Right hindlimb (tissue), 1 donor: ENCODE results near the gene SIGLEC5.

Source experiments
- DNase-seq: peaks from one replicate; pipeline ENCODE4 v3.0.0-alpha.2; 2018

SIGLEC5 gene

DNA sequence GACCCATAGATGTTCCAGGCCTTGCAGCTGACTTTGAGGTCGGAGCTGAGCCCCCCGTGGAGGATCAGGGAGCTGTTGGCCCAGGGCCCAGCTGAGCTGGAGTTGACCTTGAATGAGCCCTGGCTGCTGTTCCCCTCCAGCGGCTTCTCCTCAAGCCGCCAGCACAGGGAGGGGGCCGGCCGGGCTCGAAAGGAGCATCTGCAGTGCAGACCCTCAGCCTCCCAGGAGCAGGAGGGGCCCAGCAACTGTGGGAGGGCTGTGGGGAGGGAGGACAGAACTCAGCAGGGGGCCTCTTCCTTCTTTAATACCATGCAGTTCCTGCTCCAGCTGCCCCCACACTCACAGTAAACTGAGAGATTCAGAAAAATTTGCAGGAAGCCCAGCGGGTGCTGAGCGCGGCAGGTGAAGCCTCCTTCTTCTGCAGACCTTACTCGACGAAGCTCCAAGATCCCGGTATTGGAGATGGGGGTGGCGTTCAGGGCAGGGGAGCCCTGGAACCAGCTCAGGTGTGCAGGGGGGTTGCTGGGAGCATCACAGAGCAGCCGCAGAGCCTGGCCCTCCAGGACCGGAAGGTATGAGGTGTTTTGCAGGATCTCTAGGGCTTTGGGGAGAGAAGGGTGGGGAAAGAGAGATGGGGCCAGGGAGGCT lies 2.6 kb downstream of the SIGLEC5 start:
- DNase-seq, result no peak

DNA sequence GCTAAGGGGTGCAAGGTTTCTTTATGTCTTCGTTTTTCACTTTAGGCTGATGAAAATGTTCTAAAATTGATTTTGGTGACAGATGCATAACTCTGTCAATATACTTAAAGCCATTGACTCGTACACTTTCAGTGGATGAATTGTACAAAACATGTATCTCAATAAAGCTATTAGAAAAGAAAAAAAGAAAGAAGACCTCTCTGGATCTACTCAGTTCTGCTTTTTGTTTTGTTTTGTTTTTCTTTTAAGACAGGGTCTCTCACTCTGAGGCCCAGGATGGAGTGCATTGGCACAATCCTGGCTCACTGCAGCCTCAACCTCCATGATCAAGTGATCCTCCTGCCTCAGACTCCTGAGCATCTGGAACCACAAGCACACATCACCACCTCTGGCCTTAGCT lies 3.5 kb downstream of the SIGLEC5 start:
- no peak for DNase-seq

DNA sequence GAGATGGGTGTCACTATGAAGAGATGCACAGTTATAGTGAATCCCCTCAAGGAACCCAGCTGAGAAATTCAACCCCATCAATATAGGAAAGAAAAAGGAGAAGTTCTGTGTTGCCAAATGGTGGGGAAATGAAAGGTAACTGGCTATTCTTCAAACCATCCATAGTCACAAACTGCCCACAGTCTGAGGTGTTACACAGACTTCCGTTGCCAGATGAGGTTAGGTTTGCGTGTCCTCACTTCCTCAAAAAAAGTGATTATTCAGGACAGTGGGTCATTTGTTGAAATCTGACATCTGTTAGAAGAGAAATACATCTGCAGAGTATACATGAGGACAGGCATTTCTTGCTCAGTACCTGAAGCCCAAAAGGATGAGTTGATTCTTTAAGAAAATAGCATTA lies 9.0 kb downstream of the SIGLEC5 start:
- no peak for DNase-seq

DNA sequence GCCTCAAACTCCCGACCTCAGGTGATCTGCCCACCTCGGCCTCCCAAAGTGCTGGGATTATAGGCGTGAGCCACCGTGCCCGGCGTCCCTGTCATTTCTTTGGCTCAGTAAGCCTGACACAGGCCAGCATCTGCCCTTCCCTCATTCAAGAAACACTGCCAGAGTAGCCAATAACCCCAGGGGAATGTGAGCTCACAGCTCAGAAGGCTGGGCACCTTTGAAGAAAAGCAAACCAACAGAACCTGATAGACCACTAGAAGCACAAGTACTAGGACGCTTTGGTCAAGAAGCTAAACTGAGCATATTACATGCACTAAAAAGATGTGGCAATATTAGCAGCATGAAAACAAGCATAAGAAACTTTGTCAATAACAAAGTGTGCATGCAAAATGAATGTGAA lies 14.2 kb downstream of the SIGLEC5 start:
- DNase-seq, result no peak

DNA sequence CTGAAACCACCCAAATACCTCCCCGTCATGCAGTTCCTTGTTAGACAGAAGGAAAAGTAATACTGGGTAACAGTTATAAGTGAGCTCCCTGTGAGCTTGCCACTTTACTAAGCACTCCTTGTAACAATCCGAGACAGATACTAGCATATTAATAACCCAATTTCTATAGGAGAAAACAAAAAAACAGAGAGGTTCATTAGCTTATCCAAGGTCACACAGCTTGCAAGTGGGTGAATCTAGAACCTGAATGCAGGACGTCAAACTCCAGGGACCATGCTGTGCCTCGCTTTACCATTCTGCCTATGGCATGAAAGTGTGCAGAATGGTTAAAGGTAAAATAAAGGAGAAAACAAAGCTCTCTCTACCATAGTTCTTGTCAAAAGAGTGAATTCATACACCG lies 15.4 kb downstream of the SIGLEC5 start:
- DNase-seq, result no peak

DNA sequence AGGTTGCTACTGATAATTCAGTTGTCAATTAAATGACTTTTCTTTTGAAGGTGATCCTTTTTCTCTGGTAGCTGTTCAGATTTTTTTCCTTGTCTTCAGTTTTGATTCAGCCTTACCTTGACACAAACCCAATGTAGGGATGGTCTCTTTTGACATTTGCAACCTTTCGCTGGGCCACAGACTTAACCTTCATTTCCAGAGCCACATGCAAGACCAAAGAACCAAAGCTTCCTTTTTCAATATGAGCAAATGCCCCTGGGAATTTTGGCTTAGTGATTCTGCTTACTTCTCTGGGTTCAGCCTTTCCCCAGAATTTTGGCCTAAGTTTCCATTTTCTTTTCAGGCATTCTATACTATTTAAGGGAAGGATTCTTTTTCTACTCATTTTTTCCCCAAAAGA lies 19.6 kb downstream of the SIGLEC5 start:
- DNase-seq, result no peak

DNA sequence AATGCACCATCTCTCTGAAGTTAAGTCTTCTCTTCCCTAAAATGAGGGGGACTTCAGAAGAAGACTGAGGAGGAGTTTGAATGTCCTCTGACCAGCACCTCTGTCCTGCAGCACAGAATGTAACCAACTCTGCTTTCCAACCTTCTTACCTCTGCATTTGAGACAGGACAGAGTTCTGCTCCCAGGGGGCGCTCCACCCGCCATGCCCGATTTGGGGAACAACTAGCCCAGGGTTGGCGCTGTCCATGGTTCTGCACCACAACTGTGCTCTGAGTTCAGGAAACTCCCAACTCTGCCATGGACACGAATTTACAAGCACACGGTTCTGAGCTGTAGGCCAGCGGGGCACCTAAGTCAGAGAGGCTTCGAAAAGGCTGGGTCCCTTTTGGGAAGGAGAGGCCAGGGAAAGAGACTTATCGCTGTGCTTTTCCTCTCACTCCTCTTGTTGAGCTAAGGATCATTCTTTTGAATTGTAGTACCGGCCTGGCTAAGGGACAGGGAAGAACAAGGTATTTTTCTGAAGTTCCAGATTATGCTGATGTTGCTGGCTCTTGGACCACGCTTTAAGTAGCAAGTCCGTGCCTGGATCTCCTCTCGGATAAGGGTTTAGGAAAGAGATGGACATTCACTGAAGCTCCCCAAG lies 22.2 kb downstream of the SIGLEC5 start:
- DNase-seq, result peak; percentile 63

DNA sequence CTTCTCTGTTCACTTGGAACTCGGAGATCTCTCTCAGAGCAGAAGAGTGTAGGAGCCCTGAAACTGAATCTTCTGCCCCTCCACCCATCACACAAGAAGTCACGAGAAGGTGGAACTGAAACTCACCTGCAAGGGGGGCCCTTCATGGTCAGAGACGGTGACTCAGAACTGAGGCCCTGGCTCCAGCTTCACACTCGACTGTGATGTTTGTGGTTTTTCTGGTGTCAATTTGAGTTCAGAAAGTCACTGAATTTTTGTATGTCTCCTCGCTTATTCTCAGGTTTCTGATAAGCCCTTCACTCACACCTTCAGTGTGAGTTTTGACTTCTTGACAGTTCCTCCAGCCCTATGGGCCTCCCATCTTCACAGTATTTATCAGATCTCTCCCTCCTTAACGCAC lies 23.1 kb downstream of the SIGLEC5 start:
- DNase-seq, result no peak

DNA sequence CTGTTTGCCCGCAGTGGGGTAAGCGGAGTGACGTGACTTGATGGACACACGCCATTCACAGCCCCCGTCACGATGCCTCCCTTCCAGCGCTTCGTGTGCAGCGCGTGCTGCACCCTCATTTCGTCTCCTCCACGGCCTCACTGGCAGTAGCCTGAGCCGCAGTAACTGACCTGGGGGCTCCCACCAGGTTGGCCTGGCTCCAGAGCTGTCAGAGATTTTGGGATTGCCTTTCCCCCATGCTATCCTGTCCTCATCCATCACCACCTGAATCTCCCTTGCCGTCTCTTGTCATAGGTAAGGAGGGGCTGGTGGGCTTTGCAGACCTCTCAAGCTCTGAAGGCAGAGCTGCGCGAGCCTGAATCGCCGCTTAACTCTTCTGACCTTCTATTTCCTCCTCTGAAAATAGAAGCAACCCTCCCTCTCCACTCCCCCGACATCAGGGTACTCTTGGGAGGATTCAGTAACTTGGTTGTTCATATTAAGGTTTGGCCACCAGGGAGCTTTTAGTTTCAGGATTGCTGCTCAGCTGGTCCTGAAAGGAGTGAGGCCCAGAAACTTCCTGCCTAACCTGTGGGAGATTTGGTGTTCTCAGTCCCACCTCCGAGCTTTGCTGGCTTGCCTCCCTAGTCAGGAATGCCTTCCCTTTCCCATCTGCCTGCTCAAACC lies 27.9 kb downstream of the SIGLEC5 start:
- DNase-seq, result no peak

DNA sequence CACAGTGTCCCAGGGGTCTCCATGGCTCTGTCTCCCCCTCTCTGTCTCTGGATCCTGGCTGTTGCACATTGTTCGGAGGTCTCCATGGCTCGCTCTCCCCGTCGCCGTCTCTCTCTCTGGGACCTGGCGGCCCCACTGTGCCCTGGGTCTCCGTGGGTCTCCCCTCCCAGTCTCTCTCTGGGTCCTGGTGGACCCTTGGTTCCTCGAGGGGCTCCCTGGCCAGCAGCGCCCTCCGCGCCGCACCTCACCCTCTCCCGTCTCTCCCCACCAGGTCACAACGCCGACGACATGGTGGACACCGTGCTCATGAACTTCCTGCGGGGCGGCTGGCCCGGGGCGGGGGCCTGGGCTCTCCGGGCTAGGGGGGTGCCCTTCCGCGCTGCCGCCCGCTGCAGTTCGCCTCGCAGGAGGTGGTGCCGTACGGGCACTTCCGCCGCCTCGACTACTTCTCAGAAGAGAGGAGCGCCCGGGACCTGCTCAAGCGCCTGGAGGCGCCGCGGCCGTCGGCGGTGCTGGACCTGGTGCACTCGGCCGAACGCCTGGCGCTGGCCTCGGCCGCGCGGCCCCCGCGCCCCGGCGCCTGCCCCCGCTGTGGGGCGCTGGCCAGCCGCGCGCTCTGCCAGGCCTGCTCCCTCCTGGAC lies 29.1 kb downstream of the SIGLEC5 start:
- no peak for DNase-seq

DNA sequence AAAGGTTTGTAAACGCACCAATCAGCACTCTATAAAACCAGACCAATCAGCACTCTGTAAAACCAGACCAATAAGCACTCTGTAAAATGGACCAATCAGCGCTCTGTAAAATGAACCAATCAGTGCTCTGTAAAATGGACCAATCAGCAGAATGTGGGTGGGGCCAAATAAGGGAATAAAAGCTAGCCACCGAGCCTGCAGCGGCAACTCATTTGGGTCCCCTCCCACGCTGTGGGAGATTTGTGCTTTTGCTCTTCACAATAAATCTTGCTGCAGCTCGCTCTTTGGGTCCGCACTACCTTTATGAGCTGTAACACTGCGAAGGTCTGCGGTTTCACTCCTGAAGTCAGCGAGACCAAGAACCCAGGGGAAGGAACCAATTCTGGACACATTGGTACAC lies 31.1 kb downstream of the SIGLEC5 start:
- DNase-seq, result no peak

DNA sequence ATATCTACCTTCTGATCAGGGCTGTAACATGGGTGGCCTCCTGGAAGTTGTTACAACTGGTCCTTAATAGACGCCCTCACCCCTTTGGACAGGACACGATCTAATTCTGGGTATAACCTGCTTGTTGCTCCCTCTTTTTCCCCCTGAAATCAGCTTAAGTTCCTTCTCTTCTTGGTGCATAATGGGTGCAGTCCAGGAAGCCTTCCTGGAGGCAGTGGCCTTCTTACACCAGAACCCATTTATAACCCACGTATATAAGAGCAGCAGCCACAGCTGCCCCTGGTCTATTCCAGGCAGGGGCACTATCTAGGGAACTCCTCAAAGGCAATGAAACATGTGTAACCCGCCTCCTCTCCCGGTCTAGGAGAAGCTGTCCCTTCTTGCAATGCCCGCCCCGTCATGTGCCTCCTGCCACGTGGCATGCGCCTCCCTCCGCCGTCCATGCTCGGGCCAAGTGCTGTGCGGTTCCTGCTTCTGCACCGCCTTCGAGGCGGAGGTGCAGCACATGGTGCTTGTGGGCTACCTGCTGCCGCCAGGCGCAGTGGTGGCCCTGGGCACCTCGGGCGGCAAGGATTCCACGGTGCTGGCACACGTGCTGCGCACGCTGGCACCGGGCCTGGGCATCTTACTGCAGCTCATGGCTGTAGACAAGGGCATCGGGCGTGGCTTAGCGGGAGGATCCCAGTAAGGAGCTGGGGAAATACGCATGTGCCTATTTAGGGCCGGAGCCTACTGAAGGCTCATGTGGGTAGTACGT lies 31.9 kb downstream of the SIGLEC5 start:
- DNase-seq, result no peak

DNA sequence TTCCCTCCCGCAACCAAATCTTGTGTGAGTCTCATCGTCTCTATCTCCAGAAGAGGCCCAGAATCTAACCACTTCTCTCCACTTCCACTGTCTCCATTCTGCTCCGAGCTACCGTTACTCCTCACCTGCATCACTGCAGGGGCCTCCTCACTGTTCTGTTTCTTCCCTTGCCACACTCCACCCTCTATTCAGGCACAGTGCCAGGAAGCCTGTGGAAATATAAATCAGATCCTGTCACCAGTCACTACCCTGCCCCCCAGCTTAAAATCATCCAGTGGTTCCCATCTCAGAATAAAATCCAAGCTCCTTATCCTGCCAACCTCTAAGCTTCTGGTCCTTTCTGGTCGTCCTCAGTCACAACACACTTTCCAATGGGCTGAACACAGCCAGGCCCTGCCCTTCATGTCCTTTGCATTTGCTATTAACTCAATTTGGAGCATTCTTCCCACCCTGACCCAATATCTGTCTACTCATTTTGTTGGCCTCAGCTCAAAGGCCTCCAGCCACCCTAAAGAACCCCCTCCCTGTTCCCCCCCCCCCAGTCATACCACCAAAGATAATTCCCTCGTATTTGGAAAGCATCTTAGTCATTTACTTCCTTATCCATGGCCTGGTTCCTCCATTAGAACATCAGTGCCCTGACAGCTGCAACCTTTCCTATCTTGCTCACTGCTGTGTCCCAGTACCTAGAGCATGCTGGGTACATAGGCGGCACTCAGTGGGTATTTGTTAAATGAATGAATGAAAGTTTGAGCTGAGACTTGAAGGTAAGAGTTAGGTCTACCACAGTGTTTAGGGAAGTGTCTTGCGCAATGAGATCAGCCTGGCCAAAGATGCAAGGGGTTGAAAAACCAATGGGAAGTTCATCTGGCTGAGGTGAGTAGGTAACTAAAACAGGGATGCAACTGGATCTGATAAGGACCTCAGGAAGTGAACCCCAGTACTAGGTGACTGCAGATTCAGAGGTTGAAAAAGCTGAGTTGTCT lies 34.7 kb downstream of the SIGLEC5 start:
- DNase-seq, result no peak

DNA sequence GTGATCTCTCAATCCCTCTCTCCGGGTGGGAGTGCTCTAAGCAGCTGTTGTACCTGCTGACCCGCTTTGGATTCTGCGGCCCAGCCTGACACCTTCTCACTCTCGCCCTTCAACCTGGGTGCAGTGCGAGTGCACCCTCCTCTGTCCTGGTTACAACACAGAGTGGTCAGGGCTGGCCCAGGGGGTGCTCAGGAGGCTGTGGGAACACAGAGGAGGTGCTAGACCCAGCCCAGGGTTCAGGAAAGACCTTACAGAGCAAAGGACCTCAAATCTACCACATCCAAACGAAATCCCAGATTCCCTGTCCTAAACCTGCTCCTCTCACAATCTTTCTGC lies 35.5 kb downstream of the SIGLEC5 start:
- DNase-seq, result no peak

DNA sequence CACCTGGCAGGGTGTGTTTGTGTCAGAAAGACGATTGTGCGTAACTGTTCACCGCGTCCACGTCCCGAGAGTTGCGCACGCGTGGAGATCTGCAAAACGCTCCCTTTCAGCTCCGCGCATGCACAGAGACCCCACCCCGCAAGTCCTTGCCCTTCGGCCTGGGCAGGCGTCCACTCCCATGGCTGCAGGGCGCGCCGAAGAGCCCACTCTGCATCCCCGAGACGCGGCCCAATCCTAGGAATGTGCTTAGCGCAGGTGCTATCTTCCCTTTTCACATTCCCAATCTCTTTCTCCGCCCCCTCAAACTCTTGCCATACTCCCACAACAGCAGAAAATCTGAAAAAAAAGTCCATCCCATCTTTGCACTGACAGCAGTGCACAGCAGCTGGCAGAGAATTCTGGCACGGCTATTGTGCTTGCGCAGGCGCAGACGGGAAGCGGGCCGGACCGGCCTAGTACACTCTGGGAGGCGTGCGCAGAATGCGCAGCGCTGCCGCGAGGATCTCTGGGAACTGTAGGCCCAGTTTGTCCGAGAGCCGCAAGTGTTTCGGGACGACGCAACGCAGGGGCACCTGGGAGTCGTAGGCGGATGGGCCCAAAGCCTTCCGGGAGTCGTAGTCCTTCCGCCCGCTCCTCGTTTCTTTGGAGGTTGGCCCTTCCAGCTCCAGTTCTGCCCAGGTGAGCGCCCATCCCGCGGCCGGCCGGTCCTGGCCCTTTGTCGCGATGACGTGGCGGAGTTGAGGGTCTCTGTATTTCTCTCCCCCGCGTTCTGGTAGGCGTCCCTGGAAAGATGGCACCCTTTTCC lies 36.0 kb downstream of the SIGLEC5 start:
- DNase-seq, result peak; percentile 99

DNA sequence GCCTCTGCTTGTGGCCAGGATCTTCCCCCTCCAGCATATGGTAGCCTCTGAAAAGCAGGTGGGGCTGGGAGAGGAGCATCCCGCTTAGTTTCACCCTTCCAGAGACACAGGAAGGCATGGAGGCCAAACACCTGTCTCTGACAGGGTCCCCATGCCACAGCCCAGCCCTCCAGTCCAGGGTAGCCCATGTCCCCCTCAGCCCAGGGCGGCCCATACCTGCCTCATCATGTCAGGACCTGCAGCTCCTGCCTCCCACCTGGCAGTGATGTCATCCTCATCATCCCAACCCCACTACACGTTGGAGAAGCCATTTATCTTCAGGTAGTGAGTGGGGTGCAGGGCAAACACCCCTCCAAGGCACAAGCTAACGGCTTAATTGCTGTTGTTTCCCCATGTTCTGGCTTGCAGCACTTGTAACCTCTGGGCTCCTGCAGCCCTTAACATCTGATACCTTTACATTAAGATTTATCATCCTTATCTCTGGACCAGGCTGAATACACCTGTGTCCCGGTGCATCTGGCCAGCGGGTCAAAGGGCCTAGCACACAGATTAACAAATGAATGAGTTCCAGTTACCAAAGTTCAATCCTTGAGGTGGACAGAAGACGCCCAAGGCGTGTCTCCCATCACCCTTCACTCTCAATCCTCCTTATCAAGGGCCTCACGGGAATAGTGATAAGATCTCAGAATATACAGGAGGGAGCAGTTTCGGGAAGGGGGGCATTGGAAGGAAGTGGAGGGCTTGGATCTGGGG lies 36.9 kb downstream of the SIGLEC5 start:
- no peak for DNase-seq

DNA sequence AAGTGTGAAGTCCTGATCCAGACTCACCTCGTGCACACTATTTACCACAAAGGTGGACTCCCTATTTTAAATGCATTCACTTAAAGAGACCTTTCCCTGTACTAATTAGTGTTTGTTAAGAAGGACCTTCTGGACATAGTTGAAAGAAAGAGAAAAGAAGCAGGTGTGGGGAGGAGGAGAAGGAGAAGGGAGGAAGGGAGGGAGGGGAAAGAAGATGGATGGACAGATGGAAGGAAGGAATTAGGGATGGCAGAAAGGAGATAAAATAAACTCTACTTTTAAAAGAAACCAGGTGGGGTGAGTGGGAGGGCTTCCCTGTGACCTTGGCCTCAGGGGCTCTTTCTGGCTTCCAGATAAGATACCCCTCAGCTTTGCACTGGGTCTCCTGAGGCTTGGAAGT lies 37.7 kb downstream of the SIGLEC5 start:
- DNase-seq, result no peak

DNA sequence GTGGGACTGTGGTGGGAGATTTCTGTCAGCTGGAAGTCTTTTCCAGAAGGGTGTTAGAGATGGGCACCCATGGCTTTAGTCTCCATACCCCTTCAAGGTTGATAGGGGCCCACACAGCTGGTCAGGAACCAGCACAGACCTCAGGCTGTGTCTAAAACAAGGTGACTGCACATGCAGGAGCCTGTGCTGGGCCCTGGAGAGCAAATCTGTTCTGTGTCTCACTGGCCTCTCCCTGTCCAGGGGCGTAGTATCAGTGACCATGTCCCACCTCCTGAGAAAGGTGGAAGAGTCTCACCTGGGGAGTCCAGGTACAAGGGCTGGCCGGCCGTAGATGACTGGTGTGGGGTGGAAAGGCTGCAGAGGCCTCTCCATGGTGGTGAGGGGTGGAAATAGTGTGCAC lies 39.8 kb downstream of the SIGLEC5 start:
- DNase-seq, result no peak

DNA sequence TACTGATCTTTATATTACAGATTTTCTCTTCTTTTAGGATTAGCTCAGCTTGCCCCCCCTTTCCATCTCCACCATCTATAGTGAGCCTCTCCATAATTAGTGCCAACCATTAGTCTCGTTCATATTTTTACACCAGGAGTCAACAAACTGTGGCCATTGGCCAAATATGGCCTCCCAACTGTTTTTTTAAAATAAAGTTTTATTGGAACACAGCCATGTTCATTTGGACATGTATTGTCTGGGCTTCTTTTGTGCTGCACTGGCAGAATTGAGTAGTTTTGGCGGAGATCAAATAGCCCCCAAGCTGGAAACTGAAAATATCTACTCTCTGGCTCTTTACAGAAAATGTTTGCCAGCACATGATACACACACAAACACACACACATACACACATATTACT lies 40.7 kb downstream of the SIGLEC5 start:
- no peak for DNase-seq
